Ishikawa (cell line): ENCODE results near the gene FOXD3.

Experiments
- CEBPB ChIP-seq: IDR thresholded peaks from 2 replicates; pipeline ENCODE4 v1.6.1; 2012
- CREB1 ChIP-seq: IDR thresholded peaks from 2 replicates; pipeline ENCODE4 v1.6.1; 2012; ENCODE audit warnings: low read depth
- EGR1 ChIP-seq: IDR thresholded peaks from 2 replicates; pipeline ENCODE4 v1.6.1; 2012
- EP300 ChIP-seq: IDR thresholded peaks from 2 replicates; pipeline ENCODE4 v1.6.1; 2012; ENCODE audit warnings: borderline replicate concordance
- FOXM1 ChIP-seq: IDR thresholded peaks from 2 replicates; pipeline ENCODE4 v1.6.1; 2012; ENCODE audit warnings: low read depth, borderline replicate concordance
- NFIC ChIP-seq: IDR thresholded peaks from 2 replicates; pipeline ENCODE4 v1.6.1; 2012
- RAD21 ChIP-seq: IDR thresholded peaks from 2 replicates; pipeline ENCODE4 v1.6.1; 2012; ENCODE audit warnings: low read depth
- TAF1 ChIP-seq: IDR thresholded peaks from 2 replicates; pipeline ENCODE4 v1.6.1; 2012; ENCODE audit warnings: low read depth, mild to moderate bottlenecking
- TCF12 ChIP-seq: IDR thresholded peaks from 2 replicates; pipeline ENCODE4 v1.6.1; 2012; ENCODE audit warnings: low read depth
- TEAD4 ChIP-seq: IDR thresholded peaks from 2 replicates; pipeline ENCODE4 v1.6.1; 2012
- YY1 ChIP-seq: IDR thresholded peaks from 2 replicates; pipeline ENCODE4 v1.6.1; 2012; ENCODE audit warnings: low read depth
- ZBTB7A ChIP-seq: IDR thresholded peaks from 2 replicates; pipeline ENCODE4 v1.6.1; 2012; ENCODE audit warnings: low read depth
- TF ChIP-seq, protein P1 (sequence below): IDR thresholded peaks from 2 replicates; pipeline ENCODE4 v1.6.1; 2012
- TF ChIP-seq, protein P2 (sequence below): IDR thresholded peaks from 2 replicates; pipeline ENCODE4 v1.6.1; 2012; ENCODE audit warnings: low read depth, mild to moderate bottlenecking
- TF ChIP-seq, protein P3 (sequence below): IDR thresholded peaks from 2 replicates; pipeline ENCODE4 v1.6.1; 2012

Gene FOXD3

DNA sequence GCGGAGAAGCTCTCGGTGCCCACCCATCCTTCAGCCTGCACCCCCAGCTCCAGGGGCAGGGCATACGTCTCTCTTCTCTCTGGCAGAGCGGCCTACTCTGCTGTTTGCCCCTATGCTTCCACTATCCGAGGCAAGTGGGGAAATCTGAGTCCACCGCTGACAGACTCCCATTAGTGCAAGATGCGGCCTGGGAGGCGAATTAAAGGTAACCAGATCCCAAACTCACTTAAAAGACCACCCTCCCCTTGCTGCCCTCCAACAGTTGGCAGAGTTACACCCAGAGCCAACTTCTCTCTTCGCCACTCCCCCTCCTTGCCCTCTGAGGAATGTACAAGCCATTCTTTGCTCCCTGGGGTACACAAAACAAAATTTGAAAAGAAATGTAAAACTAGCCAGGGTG is 6.4 kb downstream of the FOXD3 start:
- TF ChIP-seq, protein P1, sequence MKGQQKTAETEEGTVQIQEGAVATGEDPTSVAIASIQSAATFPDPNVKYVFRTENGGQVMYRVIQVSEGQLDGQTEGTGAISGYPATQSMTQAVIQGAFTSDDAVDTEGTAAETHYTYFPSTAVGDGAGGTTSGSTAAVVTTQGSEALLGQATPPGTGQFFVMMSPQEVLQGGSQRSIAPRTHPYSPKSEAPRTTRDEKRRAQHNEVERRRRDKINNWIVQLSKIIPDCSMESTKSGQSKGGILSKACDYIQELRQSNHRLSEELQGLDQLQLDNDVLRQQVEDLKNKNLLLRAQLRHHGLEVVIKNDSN: no peak
- TF ChIP-seq NFIC: no peak
- no peak for TF ChIP-seq FOXM1
- TF ChIP-seq ZBTB7A: no peak
- TF ChIP-seq EP300: no peak
- TF ChIP-seq, protein P2, sequence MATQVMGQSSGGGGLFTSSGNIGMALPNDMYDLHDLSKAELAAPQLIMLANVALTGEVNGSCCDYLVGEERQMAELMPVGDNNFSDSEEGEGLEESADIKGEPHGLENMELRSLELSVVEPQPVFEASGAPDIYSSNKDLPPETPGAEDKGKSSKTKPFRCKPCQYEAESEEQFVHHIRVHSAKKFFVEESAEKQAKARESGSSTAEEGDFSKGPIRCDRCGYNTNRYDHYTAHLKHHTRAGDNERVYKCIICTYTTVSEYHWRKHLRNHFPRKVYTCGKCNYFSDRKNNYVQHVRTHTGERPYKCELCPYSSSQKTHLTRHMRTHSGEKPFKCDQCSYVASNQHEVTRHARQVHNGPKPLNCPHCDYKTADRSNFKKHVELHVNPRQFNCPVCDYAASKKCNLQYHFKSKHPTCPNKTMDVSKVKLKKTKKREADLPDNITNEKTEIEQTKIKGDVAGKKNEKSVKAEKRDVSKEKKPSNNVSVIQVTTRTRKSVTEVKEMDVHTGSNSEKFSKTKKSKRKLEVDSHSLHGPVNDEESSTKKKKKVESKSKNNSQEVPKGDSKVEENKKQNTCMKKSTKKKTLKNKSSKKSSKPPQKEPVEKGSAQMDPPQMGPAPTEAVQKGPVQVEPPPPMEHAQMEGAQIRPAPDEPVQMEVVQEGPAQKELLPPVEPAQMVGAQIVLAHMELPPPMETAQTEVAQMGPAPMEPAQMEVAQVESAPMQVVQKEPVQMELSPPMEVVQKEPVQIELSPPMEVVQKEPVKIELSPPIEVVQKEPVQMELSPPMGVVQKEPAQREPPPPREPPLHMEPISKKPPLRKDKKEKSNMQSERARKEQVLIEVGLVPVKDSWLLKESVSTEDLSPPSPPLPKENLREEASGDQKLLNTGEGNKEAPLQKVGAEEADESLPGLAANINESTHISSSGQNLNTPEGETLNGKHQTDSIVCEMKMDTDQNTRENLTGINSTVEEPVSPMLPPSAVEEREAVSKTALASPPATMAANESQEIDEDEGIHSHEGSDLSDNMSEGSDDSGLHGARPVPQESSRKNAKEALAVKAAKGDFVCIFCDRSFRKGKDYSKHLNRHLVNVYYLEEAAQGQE: no peak
- TF ChIP-seq TAF1: no peak
- no peak for TF ChIP-seq CREB1
- TF ChIP-seq, protein P3, sequence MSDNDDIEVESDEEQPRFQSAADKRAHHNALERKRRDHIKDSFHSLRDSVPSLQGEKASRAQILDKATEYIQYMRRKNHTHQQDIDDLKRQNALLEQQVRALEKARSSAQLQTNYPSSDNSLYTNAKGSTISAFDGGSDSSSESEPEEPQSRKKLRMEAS: no peak
- TF ChIP-seq EGR1: no peak
- TF ChIP-seq CEBPB: no peak
- TF ChIP-seq TCF12: no peak
- no peak for TF ChIP-seq RAD21
- no peak for TF ChIP-seq TEAD4
- no peak for TF ChIP-seq YY1

DNA sequence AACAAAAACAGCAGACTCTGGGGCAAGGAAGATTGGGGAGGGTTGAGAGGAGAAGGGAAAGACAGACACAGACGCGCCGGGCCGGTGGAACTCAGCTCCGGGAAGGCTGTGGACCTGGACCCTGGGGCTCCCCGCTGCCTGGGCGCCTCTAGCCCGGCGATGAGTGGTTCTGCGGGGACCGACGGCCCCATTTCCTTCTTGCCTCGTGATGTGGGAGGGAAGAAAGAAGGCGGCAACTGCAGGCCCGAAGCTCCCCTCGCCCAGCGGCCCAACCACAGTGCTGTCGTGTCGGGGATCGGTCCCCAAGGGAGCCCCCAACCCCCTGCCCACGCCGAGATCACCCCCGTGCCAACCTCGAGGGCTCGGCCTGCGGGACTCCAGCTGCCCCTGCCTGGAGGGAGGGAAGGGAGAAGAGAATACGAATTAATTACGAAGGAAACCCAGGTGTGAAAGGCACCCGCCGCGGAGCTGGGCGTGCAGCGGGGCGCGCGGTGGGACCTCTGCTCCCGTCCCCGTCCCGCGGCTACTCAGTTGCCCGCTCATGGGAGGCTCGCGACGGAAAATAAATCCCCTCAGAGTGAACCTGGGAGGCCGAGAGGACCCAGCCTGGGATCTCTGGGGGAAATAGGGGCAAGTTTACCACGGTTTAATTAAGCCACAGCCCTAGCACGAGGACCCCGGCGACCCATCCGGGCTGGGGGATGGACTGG is 7.4 kb downstream of the FOXD3 start:
- no peak for TF ChIP-seq NFIC
- no peak for TF ChIP-seq RAD21
- TF ChIP-seq, protein P3: no peak
- no peak for TF ChIP-seq CEBPB
- no peak for TF ChIP-seq FOXM1
- TF ChIP-seq, protein P2: no peak

DNA sequence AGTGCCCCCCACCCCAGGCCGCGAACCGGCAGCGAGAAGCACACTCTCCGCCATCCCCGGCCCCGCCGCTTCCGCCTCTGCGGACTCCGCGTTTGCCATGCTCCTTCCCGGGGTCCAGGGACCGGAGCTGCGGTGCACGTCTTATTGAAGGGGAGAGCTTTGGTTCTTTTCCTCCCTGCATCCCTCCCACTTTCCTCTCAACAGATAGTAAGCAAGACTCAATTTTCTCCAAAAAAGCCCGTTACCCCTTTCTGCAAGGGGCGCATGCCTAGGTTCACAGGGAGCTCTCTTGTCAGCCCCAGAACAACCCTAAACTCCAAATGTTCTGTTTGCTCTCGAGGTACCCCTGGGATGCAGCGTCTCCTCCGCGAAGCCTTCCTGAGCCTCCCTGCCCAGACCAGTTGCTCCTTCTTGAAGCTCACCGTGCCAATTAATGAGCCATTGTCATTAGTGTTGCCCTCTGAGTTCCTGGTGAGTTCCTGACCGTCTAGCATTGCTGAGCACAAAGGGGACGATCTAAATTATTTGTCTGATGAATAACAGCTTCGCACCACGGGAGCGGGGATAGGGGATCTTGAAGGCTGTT is 8.1 kb downstream of the FOXD3 start:
- TF ChIP-seq NFIC (no peak), YY1 (no peak)

DNA sequence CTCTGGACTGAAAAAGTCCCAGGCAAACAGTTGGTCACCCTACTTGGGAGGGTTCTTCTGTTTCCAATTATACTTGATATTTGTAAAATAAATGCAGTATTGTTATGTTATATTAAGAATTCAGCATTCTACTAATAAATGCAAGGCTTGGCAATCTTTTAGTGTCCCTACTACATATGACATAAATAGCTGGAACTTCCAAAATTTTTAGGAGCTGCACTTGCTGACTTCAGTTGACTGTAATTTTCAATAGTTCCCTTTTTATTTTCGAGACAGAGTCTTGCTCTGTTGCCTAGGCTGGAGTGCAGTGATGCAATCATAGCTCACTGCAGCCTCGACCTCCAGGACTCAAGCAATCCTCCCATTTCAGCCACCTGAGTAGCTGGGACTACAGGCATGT is 20.0 kb downstream of the FOXD3 start:
- TF ChIP-seq CREB1 (no peak), ZBTB7A (no peak), TCF12 (no peak)
- TF ChIP-seq, protein P1: no peak

DNA sequence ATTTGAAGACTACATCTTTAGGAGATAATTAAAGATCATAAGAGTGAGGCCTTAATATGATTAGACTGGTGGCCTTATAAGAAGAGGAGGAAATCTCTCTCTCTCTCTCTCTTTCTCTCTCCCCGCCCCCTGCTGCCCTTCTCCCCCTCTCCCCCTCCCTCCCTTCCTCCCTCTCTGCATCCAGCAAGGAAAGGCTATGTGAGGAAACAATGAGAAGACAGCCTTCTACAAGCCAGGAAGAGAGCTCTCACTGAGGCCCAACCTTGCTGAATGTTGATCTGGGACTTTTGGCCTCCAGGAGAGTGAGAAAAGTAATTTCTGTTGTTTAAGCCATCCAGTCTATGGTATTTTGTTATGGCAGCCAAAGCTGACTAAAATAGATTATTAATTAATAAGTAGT is 21.6 kb downstream of the FOXD3 start:
- TF ChIP-seq, protein P3: no peak
- TF ChIP-seq, protein P2: no peak
